ENCODE results near the gene MYBPC1.
"Not testable (repeated sequence)": the region's sequence is repeated elsewhere in the genome, so short reads cannot be mapped to it uniquely, and the experiment has no call there.

Gene MYBPC1

GRCh38 chr12:101654442-101654841, 59.7 kb downstream of the MYBPC1 start:
- no peak for TF ChIP-seq CTCF (IDR thresholded peaks at IDR 0.05)
- no peak overlapping the region for H2AFZ ChIP-seq
- no peaks in the 10 kb centered on the region for H3K9me3 ChIP-seq (ENCODE audit: control insufficient read depth, low read length)
- no peak overlapping the region for H3K4me2 ChIP-seq (ENCODE audit: low read length)
- H3K27ac ChIP-seq = no peak overlapping the region
- no peaks in the 10 kb centered on the region for H3K4me1 ChIP-seq
- no peaks in the 10 kb centered on the region for H3K27me3 ChIP-seq (ENCODE audit: control insufficient read depth, insufficient read depth, low read length)
- H3K9ac ChIP-seq = no peak overlapping the region
- no peak overlapping the region for H3K4me3 ChIP-seq (ENCODE audit: low read depth, low read length)
- no peaks in the 10 kb centered on the region for H3K79me2 ChIP-seq
- H3K36me3 ChIP-seq (ENCODE audit: control insufficient read depth, insufficient read depth, low read length) = no peaks in the 10 kb centered on the region

- no peak for TF ChIP-seq CTCF (IDR thresholded peaks at IDR 0.05)
- H3K27me3 ChIP-seq (ENCODE audit: control insufficient read depth, insufficient read depth, low read length) = no peaks in the 10 kb centered on the region
- no peaks in the 10 kb centered on the region for H3K4me1 ChIP-seq
- H3K9me3 ChIP-seq (ENCODE audit: control insufficient read depth, low read length) = no peaks in the 10 kb centered on the region
- no peak overlapping the region for H3K4me3 ChIP-seq (ENCODE audit: low read depth, low read length)
- H3K27ac ChIP-seq = no peak overlapping the region
- no peaks in the 10 kb centered on the region for H3K36me3 ChIP-seq (ENCODE audit: control insufficient read depth, insufficient read depth, low read length)
- H2AFZ ChIP-seq = no peak overlapping the region
- H3K9ac ChIP-seq = no peak overlapping the region
- H3K79me2 ChIP-seq = no peaks in the 10 kb centered on the region
- no peak overlapping the region for H3K4me2 ChIP-seq (ENCODE audit: low read length)
These were observed 60.6 kb downstream of the MYBPC1 start for GRCh38 chr12:101655393-101655792.

- H3K36me3 ChIP-seq (ENCODE audit: control insufficient read depth, insufficient read depth, low read length); H3K27me3 ChIP-seq (ENCODE audit: control insufficient read depth, insufficient read depth, low read length); H3K9ac ChIP-seq; H3K4me1 ChIP-seq; H2AFZ ChIP-seq; H3K27ac ChIP-seq; H3K79me2 ChIP-seq; H3K9me3 ChIP-seq (ENCODE audit: control insufficient read depth, low read length); H3K4me3 ChIP-seq (ENCODE audit: low read depth, low read length); H3K4me2 ChIP-seq (ENCODE audit: low read length): not testable (repeated sequence)
These were observed 65.9 kb downstream of the MYBPC1 start for GRCh38 chr12:101660662-101661061.

DNA sequence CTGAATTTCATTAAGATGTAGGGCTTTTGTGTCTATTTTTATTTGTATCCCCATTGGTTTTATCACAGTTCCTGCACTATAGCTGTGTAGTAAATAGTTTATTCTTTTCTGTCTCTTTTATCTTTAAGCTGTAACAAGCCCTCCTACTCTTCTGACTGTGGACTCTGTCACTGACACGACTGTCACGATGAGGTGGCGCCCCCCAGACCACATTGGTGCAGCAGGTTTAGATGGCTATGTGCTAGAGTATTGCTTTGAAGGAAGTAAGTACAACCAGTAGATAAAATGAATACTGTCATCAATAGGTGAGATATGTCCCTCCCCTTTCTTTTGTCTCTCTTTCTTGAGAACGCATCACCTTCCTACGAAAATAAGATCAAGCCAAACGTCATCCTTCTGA, 68.5 kb downstream of the MYBPC1 start:
- H3K4me2 ChIP-seq (ENCODE audit: low read length) = no peak overlapping the region
- no peak overlapping the region for H3K27ac ChIP-seq
- no peaks in the 10 kb centered on the region for H3K36me3 ChIP-seq (ENCODE audit: control insufficient read depth, insufficient read depth, low read length)
- H3K4me1 ChIP-seq = no peaks in the 10 kb centered on the region
- no peak for TF ChIP-seq CTCF (IDR thresholded peaks at IDR 0.05)
- no peaks in the 10 kb centered on the region for H3K79me2 ChIP-seq
- H2AFZ ChIP-seq = no peak overlapping the region
- no peak overlapping the region for H3K4me3 ChIP-seq (ENCODE audit: low read depth, low read length)
- no peaks in the 10 kb centered on the region for H3K27me3 ChIP-seq (ENCODE audit: control insufficient read depth, insufficient read depth, low read length)
- H3K9me3 ChIP-seq (ENCODE audit: control insufficient read depth, low read length) = no peaks in the 10 kb centered on the region
- H3K9ac ChIP-seq = no peak overlapping the region

DNA sequence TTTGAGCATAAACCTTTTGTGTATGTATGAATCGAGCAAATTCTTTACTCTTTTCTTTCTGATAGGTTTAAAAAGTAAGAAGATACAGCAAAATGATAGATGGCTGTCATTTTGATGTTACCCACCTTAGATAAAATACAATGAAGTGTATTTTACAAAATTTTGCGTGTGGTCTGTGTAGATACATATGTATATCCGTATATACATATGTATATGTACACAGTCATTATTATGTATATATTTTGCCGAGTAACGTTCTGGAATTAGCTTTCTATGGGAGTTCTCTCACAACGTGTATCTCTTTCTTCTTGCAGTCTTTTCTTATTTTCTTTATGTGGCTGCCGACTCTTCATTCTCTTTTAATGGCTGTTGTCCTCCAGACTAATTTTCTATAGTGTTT, 70.2 kb downstream of the MYBPC1 start:
- Histone ChIP-seq H3K27me3 (ENCODE audit: control insufficient read depth, insufficient read depth, low read length) (no peaks in the 10 kb centered on the region), H3K9ac (no peak overlapping the region), H3K79me2 (no peaks in the 10 kb centered on the region), H2AFZ (no peak overlapping the region), H3K9me3 (ENCODE audit: control insufficient read depth, low read length) (no peaks in the 10 kb centered on the region), H3K4me2 (ENCODE audit: low read length) (no peak overlapping the region), H3K4me3 (ENCODE audit: low read depth, low read length) (no peak overlapping the region), H3K27ac (no peak overlapping the region), H3K36me3 (ENCODE audit: control insufficient read depth, insufficient read depth, low read length) (no peaks in the 10 kb centered on the region), H3K4me1 (no peaks in the 10 kb centered on the region)
- TF ChIP-seq CTCF (IDR thresholded peaks at IDR 0.05) = no peak
